ENCODE data around the gene ATP2A2. TPM values are rescaled to one million over a fixed set of nuclear protein-coding genes. Genes with fewer than 3 reads are reported as not detected.

The ATP2A2 gene
- total RNA-seq, 2 donors from 2014 or later, result 248 to 311 TPM

DNA sequence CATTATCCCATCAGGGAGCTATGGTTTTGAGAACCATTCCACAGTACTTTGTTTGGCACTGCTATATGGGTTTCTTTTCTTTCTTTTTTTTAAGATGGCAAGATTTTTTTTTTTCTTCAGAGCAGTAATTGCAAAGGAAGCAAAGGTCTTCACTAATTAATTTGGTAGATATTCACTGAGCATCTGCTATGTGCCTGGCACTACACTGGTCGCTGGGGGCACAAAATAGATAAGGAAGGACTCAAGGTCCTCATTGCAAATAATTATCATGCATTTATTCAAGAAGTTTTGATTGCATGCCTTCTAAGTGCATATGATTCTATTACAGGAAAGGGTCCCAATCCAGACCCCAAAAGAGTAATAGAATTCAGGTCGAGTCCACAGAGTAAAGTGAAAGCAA lies 10.0 kb upstream of the ATP2A2 start:
- Histone ChIP-seq H3K9me3 (no peaks in the 10 kb centered on the region), H3K36me3 (no peaks in the 10 kb centered on the region), H3K27ac (no peak overlapping the region), H3K4me3 (no peak overlapping the region), H3K4me1 (peaks cover 8% of the 10 kb centered on the region), H3K27me3 (no peaks in the 10 kb centered on the region), H3K9ac (ENCODE audit: low read depth in 2 of 2, low read length in 2 of 2) (no peak overlapping the region)
- intact Hi-C loops (cut with DNase I), result no loop called here
- no peak for DNase-seq
- TF ChIP-seq, protein P1, sequence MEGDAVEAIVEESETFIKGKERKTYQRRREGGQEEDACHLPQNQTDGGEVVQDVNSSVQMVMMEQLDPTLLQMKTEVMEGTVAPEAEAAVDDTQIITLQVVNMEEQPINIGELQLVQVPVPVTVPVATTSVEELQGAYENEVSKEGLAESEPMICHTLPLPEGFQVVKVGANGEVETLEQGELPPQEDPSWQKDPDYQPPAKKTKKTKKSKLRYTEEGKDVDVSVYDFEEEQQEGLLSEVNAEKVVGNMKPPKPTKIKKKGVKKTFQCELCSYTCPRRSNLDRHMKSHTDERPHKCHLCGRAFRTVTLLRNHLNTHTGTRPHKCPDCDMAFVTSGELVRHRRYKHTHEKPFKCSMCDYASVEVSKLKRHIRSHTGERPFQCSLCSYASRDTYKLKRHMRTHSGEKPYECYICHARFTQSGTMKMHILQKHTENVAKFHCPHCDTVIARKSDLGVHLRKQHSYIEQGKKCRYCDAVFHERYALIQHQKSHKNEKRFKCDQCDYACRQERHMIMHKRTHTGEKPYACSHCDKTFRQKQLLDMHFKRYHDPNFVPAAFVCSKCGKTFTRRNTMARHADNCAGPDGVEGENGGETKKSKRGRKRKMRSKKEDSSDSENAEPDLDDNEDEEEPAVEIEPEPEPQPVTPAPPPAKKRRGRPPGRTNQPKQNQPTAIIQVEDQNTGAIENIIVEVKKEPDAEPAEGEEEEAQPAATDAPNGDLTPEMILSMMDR (IDR thresholded peaks at IDR 0.05), result no peak

DNA sequence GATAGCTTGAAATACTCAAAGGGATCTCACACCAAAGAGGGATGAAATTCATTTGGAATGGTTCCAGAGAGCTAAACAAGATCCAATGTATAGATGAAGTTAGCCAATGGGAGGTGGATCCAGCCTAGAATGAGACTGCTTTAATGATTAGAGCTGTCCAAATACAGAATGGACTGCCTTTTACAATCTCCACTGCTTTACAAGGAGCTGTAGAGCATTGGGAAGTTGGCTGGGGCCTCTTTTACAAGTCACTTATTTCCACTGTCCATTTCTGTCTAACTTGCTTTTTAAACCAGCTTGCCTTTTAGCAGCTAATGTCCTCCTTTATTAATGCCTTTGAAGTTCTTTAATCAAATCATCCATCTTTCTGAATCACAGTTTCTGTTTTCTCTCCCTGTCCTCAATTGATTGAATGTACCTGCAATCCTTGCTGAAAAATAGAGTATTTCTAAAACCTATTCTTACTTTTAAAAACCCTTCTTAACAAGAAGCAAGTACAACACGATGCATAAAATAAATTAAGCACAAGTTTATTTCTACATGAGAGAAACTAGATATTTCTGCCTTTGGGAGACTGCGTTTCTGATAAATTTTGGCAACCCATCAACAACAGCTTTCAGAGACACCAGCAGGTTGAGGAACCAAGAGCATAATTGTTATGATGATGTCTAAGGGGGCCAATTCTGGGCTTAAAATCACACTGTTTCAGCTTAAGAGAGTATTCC lies 3.4 kb upstream of the ATP2A2 start:
- Histone ChIP-seq H3K4me1 (no peaks in the 10 kb centered on the region), H3K4me3 (no peak overlapping the region), H3K27me3 (no peaks in the 10 kb centered on the region), H3K36me3 (no peaks in the 10 kb centered on the region), H3K9ac (ENCODE audit: low read depth in 2 of 2, low read length in 2 of 2) (peak overlapping the region in 1 of 2 donors; percentile 0), H3K9me3 (no peaks in the 10 kb centered on the region), H3K27ac (no peak overlapping the region)
- intact Hi-C loops (cut with DNase I), result no loop called here
- TF ChIP-seq, protein P1 (IDR thresholded peaks at IDR 0.05), result no peak
- no peak for DNase-seq

DNA sequence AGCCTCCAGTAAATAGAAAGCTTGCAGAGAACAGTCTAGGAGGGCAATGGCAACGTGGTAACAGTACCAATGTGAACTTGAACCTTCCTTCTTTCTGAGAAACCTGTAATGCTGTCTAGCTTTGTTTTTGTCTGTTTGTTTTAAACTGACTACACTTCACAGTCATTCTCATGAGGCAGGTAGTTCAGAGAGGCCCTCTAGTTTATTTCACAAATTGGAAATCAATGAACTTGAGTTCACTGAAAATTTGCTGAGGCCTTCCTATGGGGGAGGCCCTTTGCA lies 2.9 kb upstream of the ATP2A2 start:
- H3K27me3 ChIP-seq, result no peaks in the 10 kb centered on the region
- DNase-seq, result no peak
- no peaks in the 10 kb centered on the region for H3K4me1 ChIP-seq
- TF ChIP-seq, protein P1 (IDR thresholded peaks at IDR 0.05), result no peak
- intact Hi-C loops (cut with DNase I), result no loop called here
- H3K36me3 ChIP-seq, result no peaks in the 10 kb centered on the region
- peak overlapping the region in 1 of 2 donors; percentile 0 for H3K9ac ChIP-seq (ENCODE audit: low read depth in 2 of 2, low read length in 2 of 2)
- no peak overlapping the region for H3K27ac ChIP-seq
- no peaks in the 10 kb centered on the region for H3K9me3 ChIP-seq
- no peak overlapping the region for H3K4me3 ChIP-seq

DNA sequence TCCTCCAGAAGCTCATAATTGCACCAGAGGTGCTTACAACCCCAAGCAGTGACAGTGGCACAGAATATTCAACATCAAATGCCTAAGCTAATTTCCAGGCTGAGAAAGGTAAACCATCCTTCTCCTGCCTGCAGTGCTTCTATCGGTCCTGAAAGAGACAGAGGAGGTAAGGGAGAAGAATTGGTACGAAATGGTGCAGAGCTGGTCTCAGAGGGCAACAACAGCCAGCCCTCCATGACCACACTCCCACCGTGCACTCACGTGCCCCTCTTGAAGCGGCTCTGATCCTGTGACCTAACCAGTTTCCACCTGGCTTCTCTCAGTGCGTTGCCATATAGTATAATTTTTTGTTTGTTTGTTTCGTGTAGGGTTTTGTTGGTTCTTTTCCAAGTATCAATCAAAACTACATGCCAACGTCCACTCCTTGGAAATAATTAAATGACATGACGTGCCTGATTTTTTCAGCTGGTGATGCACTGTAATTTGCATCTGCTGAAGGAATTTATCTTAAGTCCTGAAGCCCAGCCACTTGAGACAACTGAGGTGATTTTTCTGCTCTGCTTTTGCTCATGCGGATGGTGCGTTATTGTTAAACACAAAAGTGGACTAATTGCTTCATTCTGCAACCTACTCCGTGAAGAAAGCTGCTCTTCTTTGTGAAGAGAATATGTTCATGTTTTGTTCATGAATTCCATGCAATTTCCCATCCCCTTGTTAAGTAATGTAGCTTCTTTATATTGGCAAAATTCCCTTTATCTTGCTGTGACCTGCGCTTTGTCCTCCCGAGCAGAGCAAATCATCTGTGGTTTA lies 1.3 kb upstream of the ATP2A2 start:
- Histone ChIP-seq H3K36me3 (no peaks in the 10 kb centered on the region), H3K27me3 (no peaks in the 10 kb centered on the region), H3K4me3 (peak overlapping the region; percentile 63), H3K27ac (no peak overlapping the region), H3K4me1 (no peaks in the 10 kb centered on the region), H3K9me3 (no peaks in the 10 kb centered on the region), H3K9ac (ENCODE audit: low read depth in 2 of 2, low read length in 2 of 2) (peak overlapping the region; percentile 89 to 91)
- TF ChIP-seq, protein P1 (IDR thresholded peaks at IDR 0.05), result no peak
- intact Hi-C loops (cut with DNase I), result loop anchor here (5.0 kb wide), 1 partner anchor 57 kb away; no protein-coding TSS in a partner anchor
- no peak for DNase-seq

DNA sequence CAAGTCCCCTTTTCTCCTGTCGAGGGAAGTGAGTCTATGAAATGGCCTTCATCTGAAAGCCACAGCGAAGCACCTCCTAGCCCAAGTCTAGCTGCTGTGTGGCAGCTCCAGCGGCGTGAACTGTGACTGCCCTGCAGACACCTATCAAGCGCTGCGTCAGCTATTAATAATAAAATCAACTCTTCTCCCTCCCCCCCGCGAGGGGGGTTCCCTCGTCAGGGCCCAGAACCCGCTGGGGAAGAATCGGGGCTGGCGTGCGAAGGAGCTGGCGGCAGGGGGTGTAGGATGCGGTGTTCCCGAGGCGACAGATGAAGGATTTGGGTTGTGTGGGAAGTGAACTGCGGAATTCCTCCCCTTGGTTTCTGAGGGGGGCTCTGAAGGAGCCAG lies 662 bp upstream of the ATP2A2 start:
- peak; percentile 58 for DNase-seq
- TF ChIP-seq, protein P1 (IDR thresholded peaks at IDR 0.05), result no peak
- Histone ChIP-seq H3K9me3 (no peaks in the 10 kb centered on the region), H3K9ac (ENCODE audit: low read depth in 2 of 2, low read length in 2 of 2) (peak overlapping the region; percentile 89 to 91), H3K4me3 (peak overlapping the region; percentile 63), H3K27ac (peak overlapping the region; percentile 95), H3K27me3 (no peaks in the 10 kb centered on the region), H3K4me1 (no peaks in the 10 kb centered on the region), H3K36me3 (no peaks in the 10 kb centered on the region)
- intact Hi-C loops (cut with DNase I), result loop anchor here (5.0 kb wide), 1 partner anchor 58 kb away; no protein-coding TSS in a partner anchor

All from colonic mucosa (tissue), 4 donors.